GM19328 (cell line): ENCODE data around the gene PRDX5.
A peak's percentile ranks its signal among the peaks of the same experiment; 100 is the strongest.

Experiments
- ATAC-seq: cut with Tn5 transposase; IDR thresholded peaks from one replicate; pipeline ENCODE4 v1.9.1; 2021; ENCODE audit warnings: mild to moderate bottlenecking, moderate library complexity; ENCODE audit not compliant: unreplicated experiment

PRDX5 gene

DNA sequence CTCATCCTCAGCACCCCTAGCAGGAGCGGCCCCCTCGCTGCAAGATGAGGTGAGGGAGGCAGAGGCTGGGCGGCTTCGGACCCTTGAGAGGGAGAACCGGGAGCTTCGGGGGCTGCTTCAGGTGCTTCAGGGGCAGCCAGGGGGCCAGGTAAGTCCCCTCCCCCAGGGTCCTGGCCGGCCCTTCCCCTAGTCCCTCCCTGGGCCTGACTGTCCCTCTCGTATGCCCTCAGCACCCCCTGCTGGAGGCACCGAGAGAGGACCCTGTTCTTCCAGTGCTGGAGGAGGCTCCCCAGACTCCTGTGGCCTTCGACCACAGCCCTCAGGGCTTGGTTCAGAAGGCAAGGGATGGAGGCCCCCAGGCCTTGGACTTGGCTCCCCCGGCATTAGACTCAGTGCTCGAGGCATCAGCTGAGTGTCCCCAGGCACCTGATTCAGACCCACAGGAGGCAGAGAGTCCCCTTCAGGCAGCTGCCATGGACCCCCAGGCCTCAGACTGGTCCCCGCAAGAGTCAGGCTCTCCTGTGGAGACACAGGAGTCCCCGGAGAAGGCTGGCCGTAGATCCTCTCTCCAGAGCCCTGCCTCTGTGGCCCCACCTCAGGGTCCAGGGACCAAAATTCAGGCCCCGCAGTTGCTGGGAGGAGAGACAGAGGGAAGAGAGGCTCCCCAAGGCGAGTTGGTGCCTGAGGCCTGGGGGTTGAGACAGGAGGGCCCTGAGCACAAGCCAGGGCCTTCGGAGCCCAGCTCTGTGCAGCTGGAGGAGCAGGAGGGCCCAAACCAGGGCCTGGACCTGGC, 26.0 kb downstream of the PRDX5 start:
- ATAC-seq: no peak

DNA sequence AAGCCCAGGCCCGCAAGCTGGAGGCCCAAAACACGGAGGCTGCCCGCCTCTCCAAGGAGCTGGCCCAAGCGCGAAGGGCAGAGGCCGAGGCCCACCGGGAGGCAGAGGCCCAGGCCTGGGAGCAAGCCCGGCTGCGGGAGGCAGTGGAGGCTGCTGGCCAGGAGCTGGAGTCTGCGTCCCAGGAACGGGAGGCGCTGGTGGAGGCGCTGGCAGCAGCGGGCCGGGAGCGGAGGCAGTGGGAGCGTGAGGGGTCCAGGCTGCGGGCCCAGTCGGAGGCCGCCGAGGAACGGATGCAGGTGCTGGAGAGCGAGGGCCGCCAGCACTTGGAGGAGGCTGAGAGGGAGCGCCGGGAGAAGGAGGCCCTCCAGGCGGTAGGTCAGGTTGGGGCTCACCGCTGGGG, 26.9 kb downstream of the PRDX5 start:
- ATAC-seq: no peak

DNA sequence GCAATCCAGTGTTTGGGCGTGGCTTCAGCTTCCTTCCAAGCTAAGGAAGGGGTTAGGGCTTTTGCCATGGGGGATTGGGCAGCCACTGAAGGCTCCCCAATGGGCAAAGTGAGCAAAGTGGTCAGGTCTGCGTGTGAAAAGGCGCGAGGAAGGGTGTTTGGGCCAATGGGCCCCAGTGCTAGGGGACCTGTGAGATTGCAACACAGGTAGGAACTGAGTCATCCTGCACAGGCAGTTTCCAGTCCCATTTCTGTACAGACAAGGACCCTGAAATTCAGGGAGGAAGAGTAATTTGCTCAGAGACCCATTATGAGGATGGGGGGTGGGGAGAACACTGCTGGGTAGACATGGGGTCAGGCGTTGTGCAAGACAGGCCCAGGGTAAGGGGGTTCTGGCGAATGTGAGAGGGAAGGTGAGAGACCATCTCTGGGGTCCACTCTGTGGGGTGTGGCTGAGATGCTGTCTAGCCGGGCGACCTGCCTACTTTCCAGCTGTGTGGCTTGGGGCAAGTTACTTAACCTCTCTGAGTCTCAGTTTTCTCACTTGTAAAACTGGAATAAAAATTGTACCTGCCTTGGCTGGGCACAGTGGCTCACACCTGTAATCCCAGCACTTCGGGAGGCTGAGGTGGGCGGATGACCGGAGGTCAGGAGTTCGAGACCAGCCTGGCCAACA, 29.4 kb downstream of the PRDX5 start:
- ATAC-seq: no peak

DNA sequence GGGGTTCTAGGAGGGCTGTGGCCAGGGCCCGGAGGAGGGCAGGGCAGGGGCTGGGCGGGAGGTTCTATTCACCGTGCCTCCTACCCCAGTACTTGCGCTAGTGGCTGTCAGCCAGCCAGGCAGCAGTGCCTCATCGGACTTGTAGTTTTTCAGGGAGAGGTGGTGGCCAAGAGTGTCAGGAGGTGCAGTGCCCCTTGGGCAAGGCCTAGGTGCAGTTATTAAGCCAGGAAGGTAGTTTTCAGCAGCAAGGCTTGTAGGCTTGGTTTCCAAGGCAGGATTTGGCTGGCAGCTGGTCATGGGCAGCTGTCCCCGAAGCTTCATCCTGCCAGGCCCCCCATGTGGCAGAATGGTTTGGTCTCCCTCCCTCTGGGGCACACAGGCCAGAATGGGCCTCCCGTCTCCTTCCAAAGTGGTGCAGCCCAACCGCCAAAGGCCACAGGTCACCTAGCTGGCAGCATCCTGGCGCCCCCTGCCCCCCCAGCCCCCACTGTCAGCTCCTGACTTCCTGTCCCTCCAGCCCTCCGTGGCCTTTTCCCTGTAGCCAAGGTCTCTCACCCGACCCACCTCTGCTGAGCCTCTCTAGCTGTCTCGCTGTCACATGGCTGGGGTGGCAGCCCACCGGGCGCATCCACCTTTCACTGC, 30.6 kb downstream of the PRDX5 start:
- ATAC-seq: no peak

DNA sequence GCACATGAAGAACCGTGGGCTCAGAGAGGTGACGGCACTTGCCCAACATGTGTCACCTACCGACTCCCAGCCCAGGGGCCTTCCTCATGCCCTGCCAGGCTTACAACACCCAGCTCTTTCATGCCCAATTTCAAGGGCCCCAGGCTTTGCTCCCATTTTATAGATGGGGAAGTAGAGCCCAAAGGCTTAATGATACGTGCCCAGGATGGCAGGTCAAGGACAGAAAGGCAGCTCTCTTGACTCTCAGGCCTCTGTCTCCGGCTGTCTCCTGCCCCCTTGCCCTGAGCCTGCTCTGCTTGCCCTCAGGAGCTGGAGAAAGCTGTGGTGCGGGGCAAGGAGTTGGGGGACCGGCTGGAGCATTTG, 31.1 kb downstream of the PRDX5 start:
- no peak for ATAC-seq

DNA sequence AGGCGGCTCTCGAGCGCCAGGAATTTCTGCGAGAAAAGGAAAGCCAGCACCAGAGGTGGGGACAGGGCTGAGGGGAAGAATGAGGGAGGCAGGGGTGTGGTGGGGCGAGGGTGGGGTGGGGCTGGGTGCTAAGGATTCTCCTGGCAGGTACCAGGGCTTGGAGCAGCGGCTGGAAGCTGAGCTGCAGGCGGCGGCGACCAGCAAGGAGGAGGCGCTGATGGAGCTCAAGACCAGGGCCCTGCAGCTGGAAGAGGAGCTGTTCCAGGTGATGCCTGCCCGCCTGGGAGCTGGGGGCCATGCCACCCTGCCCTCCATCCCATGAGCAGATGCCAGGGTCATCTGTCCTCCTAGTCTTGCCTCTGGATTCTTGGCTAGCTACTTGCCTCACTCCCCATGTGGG, 31.5 kb downstream of the PRDX5 start:
- ATAC-seq: no peak

DNA sequence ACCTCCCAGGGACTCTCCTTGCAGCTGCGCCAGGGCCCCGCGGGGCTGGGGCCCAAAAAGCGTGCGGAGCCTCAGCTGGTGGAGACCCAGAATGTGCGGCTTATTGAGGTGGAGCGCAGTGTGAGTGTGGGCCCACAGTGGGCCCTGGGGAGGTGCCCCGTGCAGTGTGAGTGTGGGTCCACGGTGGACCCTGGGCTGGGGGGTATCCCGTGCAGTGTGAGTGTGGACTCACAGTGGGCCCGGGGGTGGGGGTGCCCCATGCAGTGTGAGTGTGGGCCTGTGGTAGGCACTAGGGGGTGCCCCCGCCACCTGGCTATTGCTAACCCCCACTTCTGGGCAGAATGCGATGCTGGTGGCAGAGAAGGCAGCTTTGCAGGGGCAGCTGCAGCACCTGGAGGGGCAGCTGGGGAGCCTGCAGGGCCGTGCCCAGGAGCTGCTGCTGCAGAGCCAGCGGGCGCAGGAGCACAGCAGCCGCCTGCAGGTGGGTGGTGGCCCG, 33.3 kb downstream of the PRDX5 start:
- no peak for ATAC-seq

DNA sequence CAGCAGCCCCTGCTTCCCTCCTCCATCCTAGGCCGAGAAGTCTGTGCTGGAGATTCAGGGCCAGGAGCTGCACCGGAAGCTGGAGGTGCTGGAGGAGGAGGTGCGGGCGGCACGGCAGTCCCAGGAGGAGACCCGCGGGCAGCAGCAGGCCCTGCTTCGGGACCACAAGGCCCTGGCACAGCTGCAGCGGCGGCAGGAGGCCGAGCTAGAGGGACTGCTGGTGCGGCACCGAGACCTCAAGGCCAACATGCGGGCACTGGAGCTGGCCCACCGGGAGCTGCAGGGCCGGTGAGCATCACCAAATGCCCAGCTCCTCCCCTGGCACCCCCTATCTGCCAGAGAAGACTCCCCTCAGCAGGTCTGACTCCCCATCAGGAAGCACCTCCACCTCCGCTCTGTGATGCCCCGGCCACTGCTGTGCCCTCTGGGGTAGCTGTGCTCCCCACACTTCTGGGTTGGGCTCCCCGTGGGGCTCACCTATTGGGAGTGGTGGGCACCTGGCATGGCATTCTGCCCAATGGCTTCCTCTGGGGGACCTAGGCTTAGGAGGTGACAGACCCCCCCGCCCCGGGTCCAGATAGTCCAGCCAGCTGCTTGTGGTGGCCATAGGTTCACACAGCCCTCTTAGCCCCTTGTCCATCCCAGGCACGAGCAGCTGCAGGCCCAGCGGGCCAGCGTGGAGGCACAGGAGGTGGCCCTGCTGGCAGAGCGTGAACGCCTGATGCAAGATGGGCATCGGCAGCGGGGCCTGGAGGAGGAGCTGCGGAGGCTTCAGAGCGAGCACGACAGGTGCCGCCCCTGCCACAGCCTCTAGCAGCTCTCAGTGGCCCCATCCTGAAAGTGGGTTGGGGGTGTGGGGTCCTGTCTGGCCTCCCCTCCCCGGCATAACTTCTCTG, 34.4 kb downstream of the PRDX5 start:
- ATAC-seq: no peak

DNA sequence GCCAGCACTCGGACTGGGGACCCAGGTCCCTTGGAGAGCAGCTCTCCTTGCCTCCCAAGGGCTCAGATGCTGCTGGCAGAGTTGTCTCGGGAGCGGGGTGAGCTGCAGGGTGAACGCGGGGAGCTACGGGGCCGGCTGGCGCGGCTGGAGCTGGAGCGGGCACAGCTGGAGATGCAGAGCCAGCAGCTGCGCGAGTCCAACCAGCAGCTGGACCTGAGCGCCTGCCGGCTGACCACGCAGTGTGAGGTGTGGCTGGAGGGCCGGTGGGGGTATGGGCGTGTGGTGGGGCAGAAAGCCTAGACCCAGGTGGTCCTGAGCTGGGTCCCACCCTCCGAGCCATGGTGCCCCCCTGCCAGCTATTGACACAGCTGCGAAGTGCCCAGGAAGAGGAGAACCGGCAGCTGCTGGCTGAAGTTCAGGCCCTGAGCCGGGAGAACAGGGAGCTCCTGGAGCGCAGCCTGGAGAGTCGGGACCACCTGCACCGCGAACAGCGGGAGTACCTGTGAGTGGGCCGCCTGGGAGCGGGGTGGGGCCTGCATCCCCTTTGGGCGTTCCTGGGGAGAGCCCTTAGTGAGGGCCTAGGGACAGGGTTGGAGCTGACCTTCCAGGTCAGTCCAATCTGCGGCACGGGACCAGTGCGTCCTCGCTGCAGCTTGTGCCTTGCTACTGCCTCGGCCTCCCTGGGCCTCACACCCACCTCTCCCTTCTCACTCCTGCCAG, 35.2 kb downstream of the PRDX5 start:
- no peak for ATAC-seq

DNA sequence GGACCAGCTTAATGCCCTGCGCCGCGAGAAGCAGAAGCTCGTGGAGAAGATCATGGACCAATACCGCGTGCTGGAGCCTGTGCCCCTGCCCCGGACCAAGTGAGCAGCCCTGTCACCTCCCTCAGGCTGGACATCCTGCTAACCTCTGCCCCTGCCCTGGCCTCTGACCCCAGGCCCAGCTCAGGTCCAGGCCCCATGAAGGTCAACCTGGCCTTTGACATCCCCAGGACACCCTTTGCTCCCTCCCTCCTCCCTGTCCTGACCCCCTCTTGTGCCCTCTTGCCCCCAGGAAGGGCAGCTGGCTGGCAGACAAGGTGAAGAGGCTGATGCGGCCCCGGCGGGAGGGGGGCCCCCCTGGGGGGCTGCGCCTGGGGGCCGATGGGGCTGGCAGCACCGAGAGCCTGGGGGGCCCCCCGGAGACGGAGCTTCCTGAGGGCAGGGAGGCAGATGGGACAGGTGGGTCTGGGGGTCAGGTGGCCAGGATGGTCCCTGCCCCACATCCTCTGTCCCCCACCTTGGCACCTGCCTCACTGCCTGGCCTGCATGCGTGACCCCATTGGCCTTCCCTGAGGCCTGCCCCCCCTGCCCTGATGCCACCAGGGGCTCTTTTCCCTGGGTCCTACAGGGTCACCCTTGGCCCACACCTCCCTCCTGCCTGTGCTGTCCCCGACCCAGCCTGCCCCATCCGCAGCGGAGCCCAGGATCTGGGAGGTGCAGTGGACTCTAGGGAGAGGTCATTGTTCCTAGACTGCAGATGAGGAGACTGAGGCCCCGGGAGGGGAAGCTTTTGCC, 36.0 kb downstream of the PRDX5 start:
- ATAC-seq: no peak

DNA sequence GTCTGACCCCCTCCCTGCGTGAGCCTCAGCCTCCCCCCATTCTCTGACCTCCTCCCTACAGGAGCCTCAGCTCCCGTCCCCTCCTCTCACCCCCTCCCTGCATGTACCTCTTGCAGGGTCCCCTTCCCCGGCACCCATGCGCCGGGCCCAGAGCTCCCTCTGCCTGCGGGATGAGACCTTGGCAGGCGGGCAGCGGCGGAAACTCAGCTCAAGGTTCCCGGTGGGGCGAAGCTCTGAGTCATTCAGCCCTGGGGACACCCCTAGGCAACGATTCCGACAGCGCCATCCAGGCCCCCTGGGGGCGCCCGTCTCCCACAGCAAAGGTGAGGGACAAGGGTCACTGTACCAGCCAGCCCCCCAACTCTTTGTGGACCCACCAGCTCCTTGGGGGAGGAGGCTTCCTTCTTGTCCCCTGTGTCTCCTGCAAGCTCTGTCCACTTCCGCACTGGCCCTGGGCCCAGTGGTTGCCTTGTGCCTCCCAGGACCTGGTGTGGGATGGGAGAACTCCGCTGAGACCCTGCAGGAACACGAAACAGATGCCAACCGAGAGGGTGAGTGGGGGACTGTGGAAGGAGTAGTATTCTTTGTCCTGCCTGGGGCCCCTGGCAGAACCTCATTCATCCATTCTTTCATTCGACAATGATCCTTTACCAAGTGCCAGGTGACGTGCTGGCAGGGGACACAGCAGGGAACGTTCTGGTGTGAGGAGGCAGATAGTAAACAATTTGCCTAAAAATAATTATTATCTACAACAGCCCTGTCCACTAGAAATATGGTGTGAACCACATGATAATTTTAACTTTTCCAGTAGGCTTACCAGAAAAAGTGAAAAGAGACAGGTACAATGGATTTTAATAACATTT, 37.4 kb downstream of the PRDX5 start:
- no peak for ATAC-seq

DNA sequence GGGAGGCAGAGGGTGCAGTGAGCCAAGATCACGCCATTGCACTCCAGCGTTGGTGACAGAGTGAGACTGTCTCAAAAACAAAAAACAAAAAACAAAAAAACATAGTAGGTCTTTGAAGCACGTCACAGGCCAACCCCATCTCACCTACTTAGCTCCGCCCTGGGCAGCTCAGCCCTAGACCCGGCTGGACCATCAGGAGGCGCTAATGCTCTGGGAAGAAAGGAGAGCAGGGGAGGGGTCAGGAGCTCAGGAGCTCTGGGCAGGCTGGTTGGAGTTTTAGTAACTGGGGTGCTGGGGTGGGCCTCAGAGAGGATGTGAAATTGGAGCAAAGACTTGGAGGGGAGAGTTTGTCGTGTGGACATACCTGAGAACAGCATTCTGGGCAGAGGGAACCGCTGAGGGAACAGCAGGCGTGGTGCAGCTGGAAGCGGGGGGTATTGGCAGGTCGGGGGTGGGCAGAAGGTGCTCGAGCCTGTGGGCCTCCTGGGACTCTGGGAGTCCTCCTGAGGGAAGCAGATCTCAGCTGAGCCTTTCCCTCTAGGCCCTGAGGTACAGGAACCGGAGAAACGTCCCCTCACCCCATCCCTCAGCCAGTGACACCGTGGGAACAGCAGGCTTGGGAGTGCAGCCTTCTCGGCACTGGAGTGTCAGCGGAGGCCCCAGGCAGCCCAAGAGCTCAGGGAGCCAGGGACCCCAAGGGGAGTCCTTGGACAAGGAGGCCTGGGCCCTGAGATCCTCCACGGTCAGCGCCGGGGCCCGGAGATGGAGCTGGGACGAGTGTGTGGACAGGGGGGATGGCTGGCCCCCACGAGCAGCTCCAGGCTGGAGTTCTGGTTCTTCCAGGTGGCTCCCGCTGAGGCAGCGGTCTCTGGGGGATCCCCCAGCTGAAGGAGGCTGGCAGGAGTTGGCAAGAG, 38.8 kb downstream of the PRDX5 start:
- no peak for ATAC-seq

DNA sequence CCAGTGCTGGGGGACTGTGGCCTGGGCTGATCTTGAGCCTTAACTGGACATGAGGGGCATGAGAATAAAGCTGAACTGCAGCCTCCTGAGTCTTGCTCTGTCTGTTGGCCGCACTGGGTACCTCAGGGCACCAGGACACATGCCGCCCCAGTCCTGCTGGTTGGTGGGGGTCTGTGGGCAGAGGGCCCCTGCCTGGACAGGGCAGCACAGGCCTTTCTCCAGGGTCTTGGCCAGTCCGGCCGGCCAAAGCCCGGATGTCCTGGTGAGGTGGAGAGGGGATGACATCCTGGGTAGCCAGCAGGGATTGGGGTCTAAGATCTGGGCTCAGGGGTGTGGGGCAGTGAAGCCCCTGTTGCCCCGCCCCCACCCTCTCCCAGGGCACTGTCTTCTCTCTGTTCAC, 39.5 kb downstream of the PRDX5 start:
- ATAC-seq: no peak

DNA sequence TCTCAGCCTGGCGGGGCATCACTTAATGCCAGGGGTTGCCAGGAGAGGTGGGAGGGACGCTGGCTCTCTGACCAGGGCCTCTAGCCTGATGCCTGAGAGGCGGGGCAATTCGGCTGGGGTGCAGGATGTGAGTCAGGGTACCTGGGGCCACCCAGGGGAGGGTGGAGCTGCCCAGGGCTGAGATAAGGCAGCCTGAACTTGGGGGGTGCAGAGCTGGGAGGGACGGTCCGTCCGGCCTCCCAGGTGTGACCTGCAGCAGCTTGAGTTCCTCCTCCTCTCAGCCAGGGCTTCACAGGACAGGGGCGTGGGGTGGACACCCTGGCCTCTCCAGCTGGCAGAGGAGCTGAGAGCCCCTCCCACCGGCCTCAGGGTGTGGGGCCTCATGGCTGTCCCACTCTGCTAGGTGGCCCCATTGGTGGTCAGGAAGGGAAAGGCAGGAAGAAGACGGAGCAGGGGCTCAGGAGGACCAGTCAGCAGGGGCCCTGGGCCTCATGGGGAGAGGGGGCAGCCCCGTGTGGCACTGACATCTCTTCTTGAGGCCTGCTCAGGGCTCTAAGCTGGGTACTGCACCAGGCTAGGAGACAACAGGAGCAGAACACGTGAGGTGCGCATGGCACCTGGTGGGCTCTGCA, 40.1 kb downstream of the PRDX5 start:
- ATAC-seq: no peak

DNA sequence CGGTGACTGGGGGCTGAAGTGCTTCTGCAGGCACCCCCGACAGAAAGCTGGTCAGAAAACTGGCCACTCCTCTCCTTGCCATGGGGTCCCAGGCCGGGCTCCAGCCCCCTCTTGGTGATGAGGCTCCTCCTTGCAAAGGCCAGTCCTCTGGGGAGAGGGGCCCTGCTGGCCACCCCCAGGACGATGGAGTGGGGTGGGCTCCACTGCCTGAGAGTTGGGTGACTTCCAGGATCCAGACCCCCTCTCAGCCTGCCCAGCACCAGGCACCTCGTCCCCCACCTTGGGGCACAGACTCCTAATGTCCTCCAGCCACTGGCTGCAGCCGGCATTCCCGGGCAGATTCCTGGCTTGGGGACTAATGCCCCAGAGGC, 40.6 kb downstream of the PRDX5 start:
- no peak for ATAC-seq

DNA sequence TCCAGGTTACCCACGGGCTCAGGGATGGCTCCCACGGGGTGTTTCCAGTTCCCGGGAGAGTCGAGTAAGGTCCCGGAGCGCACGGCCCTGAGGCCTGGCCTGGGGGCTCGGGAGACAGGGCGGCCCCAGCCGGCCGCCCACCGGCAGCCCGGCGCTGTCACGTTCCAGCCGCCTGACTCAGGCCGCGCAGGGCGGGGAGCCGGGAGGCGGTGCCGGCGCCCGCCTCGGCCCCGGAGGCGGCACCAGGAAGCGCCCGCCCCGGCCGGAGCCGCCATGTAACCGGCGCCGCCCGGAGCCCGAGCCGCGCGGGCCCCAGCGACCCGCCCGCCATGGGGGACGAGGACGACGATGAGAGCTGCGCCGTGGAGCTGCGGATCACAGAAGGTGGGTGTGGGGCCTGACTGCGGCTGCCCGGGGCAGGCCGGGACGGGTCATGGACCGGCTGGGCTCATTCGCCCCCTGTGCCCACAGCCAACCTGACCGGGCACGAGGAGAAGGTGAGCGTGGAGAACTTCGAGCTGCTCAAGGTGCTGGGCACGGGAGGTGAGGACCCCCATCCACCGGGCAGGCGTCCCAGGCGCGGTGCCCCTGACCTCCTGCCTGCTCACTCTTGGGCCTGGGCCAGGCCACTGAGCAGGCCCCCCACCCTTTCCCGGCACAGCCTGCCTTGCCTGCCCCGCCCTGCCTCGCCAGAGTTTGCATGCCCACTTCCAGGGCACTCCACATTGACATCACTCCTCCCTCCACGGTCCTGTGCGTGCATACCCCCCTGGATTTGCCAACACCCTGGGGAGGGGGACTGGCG, 41.2 kb downstream of the PRDX5 start, which contains the start of gene RPS6KA4:
TSS of gene RPS6KA4 (plus strand) at position 256 of the 805 bp plus-strand sequence. CDS start at position 330, 74 bp downstream.
- ATAC-seq: peak; percentile 53
